GM19351 (cell line): ENCODE results near the gene KIF26A.
"Not testable (repeated sequence)": the region's sequence is repeated elsewhere in the genome, so short reads cannot be mapped to it uniquely, and the experiment has no call there.

ENCODE experiments used
- ATAC-seq: cut with Tn5 transposase; IDR thresholded peaks from one replicate; pipeline ENCODE4 v1.9.1; 2021; ENCODE audit warnings: mild to moderate bottlenecking, moderate library complexity; ENCODE audit not compliant: unreplicated experiment

KIF26A gene

GRCh38 chr14:104220215-104221070 lies 82.1 kb downstream of the KIF26A start:
- no peak for ATAC-seq

DNA sequence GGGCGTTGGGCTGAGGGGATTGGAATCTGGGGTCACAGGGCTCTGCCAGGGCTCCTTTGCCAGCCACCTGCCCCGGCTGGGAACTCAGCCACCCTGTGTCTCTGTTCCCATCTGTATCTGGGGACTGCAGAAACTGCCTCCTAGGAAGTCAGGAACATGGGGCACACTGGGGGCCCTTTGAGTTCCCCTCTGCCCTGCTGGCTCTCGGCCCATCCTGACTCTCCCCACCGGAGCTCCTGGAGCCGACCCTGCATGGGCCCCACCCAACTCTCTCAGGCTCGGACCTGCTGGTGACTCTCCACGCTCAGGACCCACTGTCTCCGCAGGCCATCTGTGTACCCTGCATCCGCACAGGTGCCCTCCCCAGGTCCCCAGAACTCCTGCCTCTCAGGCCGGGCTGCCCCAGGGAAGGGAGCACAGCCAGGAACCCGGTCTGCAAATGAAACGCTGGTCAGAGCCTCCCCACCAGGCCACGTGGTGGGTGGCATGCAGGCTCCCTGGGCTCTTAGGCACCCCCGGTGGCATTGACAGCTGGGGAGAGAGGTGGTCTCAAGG lies 82.8 kb downstream of the KIF26A start:
- ATAC-seq: no peak

- no peak for ATAC-seq
Observed at GRCh38 chr14:104221636-104222369, 83.4 kb downstream of the KIF26A start.

DNA sequence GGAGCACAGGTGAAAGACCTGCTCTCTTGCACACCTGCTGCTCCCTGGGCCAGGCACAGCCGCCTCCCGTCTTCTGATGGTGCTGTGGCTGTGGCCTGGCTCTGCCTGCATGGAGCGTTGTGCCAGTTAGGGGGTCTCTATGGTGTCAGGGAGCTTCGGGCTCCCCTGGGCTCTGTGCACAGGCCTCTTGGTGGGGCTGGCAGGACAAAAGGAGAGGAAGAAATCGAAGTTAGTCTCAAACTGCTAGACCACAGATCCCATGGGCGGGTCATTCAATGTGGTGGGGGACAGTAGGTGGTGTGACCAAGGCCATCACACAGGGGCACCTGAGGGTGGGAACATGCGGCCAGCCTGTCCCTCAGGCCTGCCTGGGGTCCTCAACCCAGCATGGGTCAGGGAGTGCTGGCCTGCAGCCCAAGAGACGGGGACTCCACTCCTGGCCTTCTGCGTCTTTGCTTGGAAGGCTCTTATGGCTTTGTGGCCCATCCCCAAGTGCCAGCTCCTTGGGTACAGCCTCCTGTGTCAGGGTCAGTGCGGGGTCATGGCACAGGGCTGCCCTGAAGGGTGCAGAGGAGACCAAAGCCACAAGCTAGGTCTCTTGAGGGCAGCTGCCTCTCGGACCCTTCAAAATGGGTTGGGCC lies 84.1 kb downstream of the KIF26A start:
- no peak for ATAC-seq

DNA sequence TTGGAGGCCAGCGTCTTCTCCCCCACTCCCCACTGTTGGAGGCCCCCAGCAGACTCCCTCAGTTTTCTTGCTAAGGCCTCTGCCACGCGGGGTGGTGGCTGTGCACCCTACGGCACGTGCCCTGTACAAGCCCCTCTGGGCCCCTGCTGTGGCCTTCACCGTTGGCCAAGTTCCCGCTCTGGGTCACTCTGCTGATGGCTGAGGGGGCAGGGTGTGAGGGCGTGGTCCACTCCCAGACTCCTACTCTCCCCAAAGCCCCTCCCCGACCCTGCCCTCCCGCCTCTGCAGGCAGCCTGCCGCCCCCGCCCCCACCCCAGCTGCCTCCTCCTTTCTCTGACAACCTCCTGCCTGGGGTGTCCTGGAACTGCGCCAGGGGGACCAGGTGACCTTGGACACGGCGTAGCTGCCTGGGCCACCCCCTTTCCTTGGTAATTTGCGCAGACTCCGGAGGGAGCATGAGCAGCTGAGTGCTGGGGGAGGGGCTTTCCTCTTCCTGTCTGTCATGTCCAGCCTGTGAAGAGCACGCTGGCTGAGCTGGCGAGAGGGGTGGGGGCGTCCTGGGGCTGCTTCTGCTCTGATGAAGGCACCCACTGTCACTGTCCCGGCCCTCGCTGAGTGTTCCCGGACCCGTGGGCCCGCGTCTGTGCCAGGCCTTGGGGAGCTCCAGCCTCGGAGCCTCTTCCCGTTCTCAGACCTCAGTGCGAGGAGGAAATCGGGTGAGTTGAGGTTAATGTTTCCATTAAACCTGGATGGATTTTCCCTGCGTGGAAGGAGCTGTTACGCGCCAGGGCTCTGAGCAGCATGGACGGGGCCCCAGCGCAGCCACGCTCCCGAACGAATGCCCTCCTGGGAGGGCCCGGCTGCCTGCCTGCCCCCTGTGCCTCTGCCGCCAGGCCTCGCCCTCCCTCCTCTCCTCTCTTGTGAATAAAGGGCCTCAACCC lies 85.0 kb downstream of the KIF26A start:
- no peak for ATAC-seq

DNA sequence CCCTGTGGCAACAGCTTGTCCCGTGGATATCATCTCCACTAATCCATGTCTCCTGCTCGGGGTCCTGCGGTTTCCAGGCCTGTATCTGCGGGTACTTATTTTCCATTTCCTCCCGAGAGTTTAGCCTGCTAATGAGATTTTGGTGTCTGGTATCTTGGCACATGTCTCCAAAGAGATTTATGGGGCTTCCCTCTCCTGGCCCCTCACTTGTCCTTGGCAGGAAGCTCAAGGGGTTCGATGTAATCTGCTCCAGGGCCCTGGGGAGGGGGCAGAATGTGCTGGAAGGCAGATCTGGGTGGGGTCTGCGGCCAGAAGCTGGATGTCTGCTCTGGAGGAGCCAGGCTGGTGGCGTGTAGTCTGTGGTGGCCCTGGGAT lies 85.7 kb downstream of the KIF26A start:
- no peak for ATAC-seq

DNA sequence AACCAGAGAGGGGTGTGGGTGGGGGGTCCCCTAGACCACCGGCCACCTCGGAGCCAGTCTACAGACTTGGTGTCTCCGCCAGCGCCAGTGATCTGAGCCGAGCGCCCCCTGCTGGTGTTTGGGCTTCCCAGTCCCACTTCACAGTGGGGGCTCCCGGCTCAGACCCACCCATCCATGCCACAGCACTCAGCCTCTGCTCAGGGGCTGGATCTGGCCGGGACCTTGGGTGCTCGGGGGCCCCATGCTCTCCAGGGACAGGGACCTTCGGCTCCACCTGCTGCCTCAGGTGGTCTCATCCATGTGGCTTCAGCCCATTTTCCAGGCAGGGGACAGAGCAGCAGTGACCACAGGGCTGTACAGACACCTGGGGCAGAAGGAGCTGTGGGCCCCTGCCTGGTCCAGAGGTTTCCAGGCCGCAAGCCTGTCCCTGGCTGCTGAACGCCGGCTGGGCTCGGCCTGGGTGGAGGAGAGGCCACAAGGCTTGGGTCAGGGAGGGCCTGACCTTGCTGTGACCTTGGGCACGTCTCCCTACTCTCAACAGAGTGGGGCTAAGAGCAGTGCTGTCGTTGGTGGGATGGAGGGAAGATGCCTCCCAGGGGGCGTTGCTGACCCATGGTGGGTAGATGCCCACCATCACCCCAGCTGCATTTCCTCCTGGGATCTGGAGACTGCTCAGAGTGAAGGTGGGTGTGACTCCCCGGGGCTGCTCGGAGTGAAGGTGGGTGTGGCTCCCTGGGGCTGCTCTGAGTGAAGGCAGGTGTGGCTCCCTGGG lies 86.3 kb downstream of the KIF26A start:
- ATAC-seq: no peak

DNA sequence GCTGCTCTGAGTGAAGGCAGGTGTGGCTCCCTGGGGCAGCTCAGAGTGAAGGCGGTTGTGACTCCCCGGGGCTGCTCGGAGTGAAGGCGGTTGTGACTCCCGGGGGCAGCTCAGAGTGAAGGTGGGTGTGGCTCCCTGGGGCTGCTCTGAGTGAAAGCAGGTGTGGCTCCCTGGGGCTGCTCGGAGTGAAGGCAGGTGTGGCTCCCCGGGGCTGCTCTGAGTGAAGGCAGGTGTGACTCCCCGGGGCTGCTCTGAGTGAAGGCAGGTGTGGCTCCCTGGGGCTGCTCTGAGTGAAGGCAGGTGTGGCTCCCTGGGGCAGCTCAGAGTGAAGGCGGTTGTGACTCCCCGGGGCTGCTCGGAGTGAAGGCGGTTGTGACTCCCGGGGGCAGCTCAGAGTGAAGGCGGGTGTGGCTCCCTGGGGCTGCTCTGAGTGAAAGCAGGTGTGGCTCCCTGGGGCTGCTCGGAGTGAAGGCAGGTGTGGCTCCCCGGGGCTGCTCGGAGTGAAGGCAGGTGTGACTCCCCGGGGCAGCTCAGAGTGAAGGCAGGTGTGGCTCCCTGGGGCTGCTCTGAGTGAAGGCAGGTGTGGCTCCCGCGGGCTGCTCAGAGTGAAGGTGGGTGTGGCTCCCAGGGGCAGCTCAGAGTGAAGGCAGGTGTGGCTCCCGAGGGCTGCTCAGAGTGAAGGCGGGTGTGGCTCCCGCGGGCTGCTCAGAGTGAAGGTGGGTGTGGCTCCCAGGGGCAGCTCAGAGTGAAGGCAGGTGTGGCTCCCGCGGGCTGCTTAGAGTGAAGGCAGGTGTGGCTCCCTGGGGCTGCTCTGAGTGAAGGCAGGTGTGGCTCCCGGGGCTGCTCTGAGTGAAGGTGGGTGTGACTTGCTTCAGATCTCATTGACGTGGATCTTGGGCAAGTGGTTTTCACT lies 87.1 kb downstream of the KIF26A start:
- not testable (repeated sequence) for ATAC-seq

DNA sequence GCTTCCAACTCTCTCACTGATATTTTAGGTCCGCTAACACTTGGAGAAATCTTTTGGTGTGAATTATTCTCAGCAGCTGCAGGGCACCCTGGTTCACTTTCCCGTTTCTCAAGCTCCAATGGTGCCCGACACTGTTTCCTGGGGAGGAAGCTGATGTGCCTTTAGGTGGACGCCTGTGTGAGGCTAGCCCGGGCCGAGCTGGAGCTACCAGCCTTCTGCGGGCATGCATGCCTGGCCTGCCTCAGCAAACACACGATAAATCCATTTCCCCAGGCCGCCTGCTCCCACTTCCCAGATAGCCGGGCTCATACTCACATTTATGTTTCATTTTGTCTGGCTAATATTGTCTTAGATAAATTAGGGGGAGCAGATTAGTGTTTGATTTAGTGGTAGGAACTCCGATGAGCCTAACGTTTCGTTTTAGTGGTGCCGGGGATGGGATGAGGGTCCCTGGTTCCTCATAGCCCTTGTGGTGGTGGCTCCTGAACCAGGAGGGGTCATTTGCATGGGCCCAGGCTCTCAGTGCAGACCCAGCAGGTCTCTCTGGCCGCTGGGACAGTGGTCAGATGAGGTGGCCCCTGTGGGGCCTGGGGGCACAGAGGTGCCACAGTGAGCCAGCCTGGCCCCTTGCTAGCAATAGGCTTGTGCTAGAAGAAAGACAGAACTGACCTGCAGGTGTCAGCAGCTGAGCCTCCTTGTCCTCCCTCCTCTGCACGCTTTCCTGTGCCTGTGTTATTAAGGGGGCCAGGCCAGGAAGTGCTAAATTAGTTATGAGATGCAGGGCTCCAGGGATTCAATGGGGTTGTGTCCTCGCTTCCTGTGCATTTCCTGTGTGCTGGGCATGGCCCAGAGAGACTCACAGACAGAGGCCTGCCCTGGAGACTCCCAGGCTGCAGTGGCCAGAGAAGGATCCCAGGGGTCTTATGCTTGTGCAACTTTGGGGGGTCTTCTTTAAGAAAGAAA lies 88.3 kb downstream of the KIF26A start:
- ATAC-seq: no peak

- ATAC-seq: no peak
Observed at GRCh38 chr14:104227806-104228205, 89.4 kb downstream of the KIF26A start.

GRCh38 chr14:104228221-104228620 lies 89.8 kb downstream of the KIF26A start:
- ATAC-seq: no peak

- ATAC-seq: no peak
Observed at GRCh38 chr14:104228716-104229533, 90.5 kb downstream of the KIF26A start.

- ATAC-seq: no peak
Observed at GRCh38 chr14:104229534-104230055, 91.2 kb downstream of the KIF26A start.

- ATAC-seq: no peak
Observed at GRCh38 chr14:104230119-104230815, 91.9 kb downstream of the KIF26A start.
